Neural crest cell (in vitro differentiated cells): ENCODE data around the gene PAK6. TPM values are rescaled to one million over a fixed set of nuclear protein-coding genes. Genes with fewer than 3 reads are reported as not detected.

Experiments used
- DNase-seq: peaks from one replicate; pipeline ENCODE4 v3.0.0; 2021; ENCODE audit warnings: low read depth, mixed read lengths, low spot score
- H3K27ac Mint-ChIP-seq: one replicate; pipeline ENCODE4 v1.8.0; 2021; ENCODE audit warnings: mild to moderate bottlenecking, mixed read lengths; ENCODE audit not compliant: unreplicated experiment
- H3K27me3 Mint-ChIP-seq: 2 replicates; pipeline ENCODE4 v1.8.0; 2021; ENCODE audit warnings: low read depth, mild to moderate bottlenecking, mixed read lengths
- H3K36me3 Mint-ChIP-seq: 2 replicates; pipeline ENCODE4 v1.8.0; 2021; ENCODE audit warnings: low read depth, mild to moderate bottlenecking, mixed read lengths
- H3K4me1 Mint-ChIP-seq: 2 replicates; pipeline ENCODE4 v1.8.0; 2021; ENCODE audit warnings: mixed read lengths
- H3K4me3 Mint-ChIP-seq: one replicate; pipeline ENCODE4 v1.8.0; 2021; ENCODE audit warnings: mild to moderate bottlenecking, mixed read lengths
- H3K9me3 Mint-ChIP-seq: 2 replicates; pipeline ENCODE4 v1.8.0; 2021; ENCODE audit warnings: mixed read lengths
- CTCF ChIP-seq: fragments of 200-600 bp; sonication (generic); conservative IDR thresholded peaks from 2 replicates; pipeline ENCODE4 v1.5.0; 2021; ENCODE audit warnings: antibody characterized with exemption, mild to moderate bottlenecking
- total RNA-seq: library from RNA; stranded (reverse); gene quantifications from 2 replicates; pipeline ENCODE4 v1.2.1, GENCODE V29; 2021

The PAK6 gene
- total RNA-seq, 1 donor from 2014 or later, result 0.28 TPM

DNA sequence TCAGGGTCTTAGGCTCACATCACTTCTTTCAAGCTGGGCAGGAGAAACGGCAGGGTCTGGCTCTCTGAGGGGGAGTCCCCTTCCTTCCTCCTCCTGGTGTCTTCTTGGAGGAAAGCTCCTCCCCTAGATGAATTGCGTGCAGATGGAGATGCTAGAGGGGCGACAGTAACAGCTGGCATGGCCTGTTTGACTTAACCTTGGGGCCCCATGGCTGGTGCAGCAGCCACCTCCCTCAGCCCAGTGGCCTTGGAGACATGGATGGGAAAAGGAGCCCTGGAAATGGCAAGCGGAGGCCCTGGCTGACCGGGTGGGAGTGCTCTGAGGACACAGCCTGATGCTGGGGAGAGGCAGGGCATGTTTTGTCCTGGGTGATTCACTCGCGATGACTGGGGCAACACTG lies 20.2 kb downstream of the PAK6 start:
- Mint-ChIP-seq H3K9me3 (no peaks in the 10 kb centered on the region), H3K4me3 (no peak overlapping the region), H3K27me3 (peaks cover 25% of the 10 kb centered on the region), H3K36me3 (no peaks in the 10 kb centered on the region), H3K4me1 (peaks cover 1% of the 10 kb centered on the region), H3K27ac (no peak overlapping the region)
- TF ChIP-seq CTCF, result no peak
- no peak for DNase-seq

GRCh38 chr15:40263024-40263754 lies 24.3 kb downstream of the PAK6 start:
- H3K27ac Mint-ChIP-seq, result no peak overlapping the region
- H3K4me3 Mint-ChIP-seq, result no peak overlapping the region

DNA sequence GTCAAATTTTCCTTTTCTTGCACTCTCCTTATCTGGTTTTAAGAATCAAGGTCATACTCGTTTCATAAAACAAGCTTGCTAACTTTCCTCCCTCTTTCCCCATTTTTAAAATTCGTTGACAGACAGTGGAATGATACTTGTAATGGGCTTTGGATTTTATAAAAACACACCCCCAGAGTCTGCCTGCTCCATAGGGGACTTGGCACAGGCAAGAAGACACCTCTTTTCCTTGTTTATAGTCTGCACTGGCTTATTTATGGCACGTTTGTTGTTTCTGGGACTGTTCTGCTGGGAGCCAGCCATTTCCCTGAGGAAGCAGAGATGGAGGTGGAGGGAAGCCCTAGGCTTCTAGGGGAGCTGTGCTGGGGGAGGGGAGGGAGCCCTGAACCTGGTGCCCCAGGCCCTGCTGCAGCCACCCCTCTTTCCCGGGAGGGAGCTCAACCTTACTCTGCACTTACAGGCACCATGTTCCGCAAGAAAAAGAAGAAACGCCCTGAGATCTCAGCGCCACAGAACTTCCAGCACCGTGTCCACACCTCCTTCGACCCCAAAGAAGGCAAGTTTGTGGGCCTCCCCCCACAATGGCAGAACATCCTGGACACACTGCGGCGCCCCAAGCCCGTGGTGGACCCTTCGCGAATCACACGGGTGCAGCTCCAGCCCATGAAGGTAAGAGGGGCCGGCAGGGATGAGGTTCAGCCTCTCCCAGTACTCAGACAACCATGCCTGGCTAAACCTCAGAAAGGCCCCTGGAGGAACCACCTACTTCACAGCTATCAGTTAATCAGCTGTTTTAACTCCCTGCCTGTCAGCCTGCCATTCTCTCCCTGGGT lies 25.7 kb downstream of the PAK6 start:
- Mint-ChIP-seq H3K4me1 (peaks cover 3% of the 10 kb centered on the region), H3K9me3 (no peaks in the 10 kb centered on the region), H3K36me3 (no peaks in the 10 kb centered on the region), H3K27me3 (peaks cover 3% of the 10 kb centered on the region), H3K27ac (no peak overlapping the region), H3K4me3 (no peak overlapping the region)
- no peak for TF ChIP-seq CTCF
- no peak for DNase-seq

More at GRCh38 chr15:40263024-40263754, 24.3 kb downstream of the PAK6 start:
- no peak for DNase-seq
- no peaks in the 10 kb centered on the region for H3K9me3 Mint-ChIP-seq
- no peaks in the 10 kb centered on the region for H3K36me3 Mint-ChIP-seq
- peaks cover 3% of the 10 kb centered on the region for H3K27me3 Mint-ChIP-seq
- H3K4me1 Mint-ChIP-seq, result peaks cover 3% of the 10 kb centered on the region
- no peak for TF ChIP-seq CTCF

GRCh38 chr15:40265355-40265754 lies 26.5 kb downstream of the PAK6 start:
- DNase-seq, result no peak
- H3K36me3 Mint-ChIP-seq, result no peaks in the 10 kb centered on the region
- no peak overlapping the region for H3K27ac Mint-ChIP-seq
- peaks cover 3% of the 10 kb centered on the region for H3K27me3 Mint-ChIP-seq
- peaks cover 3% of the 10 kb centered on the region for H3K4me1 Mint-ChIP-seq
- H3K4me3 Mint-ChIP-seq, result no peak overlapping the region
- TF ChIP-seq CTCF, result no peak
- no peaks in the 10 kb centered on the region for H3K9me3 Mint-ChIP-seq

- TF ChIP-seq CTCF, result no peak
- Mint-ChIP-seq H3K27ac (no peak overlapping the region), H3K36me3 (no peaks in the 10 kb centered on the region)
Observed at GRCh38 chr15:40265875-40266274, 27.0 kb downstream of the PAK6 start.

More at GRCh38 chr15:40265875-40266274, 27.0 kb downstream of the PAK6 start:
- DNase-seq, result no peak
- Mint-ChIP-seq H3K9me3 (no peaks in the 10 kb centered on the region), H3K4me1 (peaks cover 3% of the 10 kb centered on the region), H3K4me3 (no peak overlapping the region), H3K27me3 (peaks cover 3% of the 10 kb centered on the region)
